ENCODE measurements around the gene RER1.

DNA sequence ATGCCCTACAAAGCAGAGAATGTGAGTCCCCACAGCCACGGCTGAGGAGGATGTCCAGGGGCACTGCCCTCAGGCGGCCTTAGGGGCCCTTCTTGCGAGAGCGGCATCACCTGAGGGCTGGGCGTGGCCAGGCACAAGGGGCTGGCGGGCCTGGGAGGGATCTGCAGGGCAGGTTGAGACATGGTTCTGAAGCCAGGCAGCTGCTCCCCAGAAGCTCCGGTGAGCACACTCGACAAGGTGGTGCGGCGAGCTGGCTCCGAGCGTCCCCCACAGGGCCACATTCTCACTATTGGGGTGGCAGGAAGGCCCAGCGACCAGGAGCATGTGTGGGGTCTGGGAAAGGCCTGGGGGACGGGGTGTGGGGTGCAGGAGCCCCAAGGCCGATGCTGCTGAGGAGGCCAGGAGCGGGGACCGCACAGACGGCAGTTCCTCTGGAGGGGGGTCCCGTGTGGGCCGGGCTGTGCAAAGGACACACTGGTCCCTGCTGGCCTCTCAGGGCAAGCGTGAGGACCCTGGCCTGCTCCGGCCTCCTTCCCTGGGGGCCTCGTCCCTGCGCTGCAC is 47.4 kb upstream of the RER1 start:
- TF ChIP-seq, protein P1, sequence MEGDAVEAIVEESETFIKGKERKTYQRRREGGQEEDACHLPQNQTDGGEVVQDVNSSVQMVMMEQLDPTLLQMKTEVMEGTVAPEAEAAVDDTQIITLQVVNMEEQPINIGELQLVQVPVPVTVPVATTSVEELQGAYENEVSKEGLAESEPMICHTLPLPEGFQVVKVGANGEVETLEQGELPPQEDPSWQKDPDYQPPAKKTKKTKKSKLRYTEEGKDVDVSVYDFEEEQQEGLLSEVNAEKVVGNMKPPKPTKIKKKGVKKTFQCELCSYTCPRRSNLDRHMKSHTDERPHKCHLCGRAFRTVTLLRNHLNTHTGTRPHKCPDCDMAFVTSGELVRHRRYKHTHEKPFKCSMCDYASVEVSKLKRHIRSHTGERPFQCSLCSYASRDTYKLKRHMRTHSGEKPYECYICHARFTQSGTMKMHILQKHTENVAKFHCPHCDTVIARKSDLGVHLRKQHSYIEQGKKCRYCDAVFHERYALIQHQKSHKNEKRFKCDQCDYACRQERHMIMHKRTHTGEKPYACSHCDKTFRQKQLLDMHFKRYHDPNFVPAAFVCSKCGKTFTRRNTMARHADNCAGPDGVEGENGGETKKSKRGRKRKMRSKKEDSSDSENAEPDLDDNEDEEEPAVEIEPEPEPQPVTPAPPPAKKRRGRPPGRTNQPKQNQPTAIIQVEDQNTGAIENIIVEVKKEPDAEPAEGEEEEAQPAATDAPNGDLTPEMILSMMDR (IDR thresholded peaks at IDR 0.05 in 4 of 5, conservative IDR thresholded peaks at IDR 0.05 in 1 of 5), result no peak
- TF ChIP-seq POLR2A (IDR thresholded peaks at IDR 0.05), result no peak

Data from gastrocnemius medialis (tissue), 4 donors.